ENCODE data around the gene FARS2.
"Not testable (repeated sequence)": the region's sequence is repeated elsewhere in the genome, so short reads cannot be mapped to it uniquely, and the experiment has no call there.

The FARS2 gene

GRCh38 chr6:5767471-5767870 lies 506.2 kb downstream of the FARS2 start:
- FAIRE-seq: no peak

- no peak for FAIRE-seq
These were observed 509.9 kb downstream of the FARS2 start for GRCh38 chr6:5771211-5771610.

GRCh38 chr6:5771759-5772390 lies 510.6 kb downstream of the FARS2 start:
- no peak for FAIRE-seq

- no peak for FAIRE-seq
These were observed 511.3 kb downstream of the FARS2 start for GRCh38 chr6:5772408-5773120.

- FAIRE-seq: no peak
These were observed 514.8 kb downstream of the FARS2 start for GRCh38 chr6:5776104-5776503.

- FAIRE-seq: no peak
These were observed 515.5 kb downstream of the FARS2 start for GRCh38 chr6:5776706-5777390.

- no peak for FAIRE-seq
These were observed 517.1 kb downstream of the FARS2 start for GRCh38 chr6:5778317-5778857.

- no peak for FAIRE-seq
These were observed 517.6 kb downstream of the FARS2 start for GRCh38 chr6:5778906-5779305.

- FAIRE-seq: no peak
These were observed 519.7 kb downstream of the FARS2 start for GRCh38 chr6:5781019-5781418.

GRCh38 chr6:5781966-5782556 lies 520.7 kb downstream of the FARS2 start:
- no peak for FAIRE-seq

GRCh38 chr6:5782783-5783547 lies 521.7 kb downstream of the FARS2 start:
- no peak for FAIRE-seq

GRCh38 chr6:5783584-5784089 lies 522.3 kb downstream of the FARS2 start:
- FAIRE-seq: no peak

GRCh38 chr6:5785249-5785648 lies 523.9 kb downstream of the FARS2 start:
- FAIRE-seq: no peak

GRCh38 chr6:5786321-5786968 lies 525.1 kb downstream of the FARS2 start:
- FAIRE-seq: no peak

GRCh38 chr6:5786969-5787720 lies 525.8 kb downstream of the FARS2 start:
- FAIRE-seq: no peak

- FAIRE-seq: not testable (repeated sequence)
These were observed 528.1 kb downstream of the FARS2 start for GRCh38 chr6:5789426-5789825.

- FAIRE-seq: not testable (repeated sequence)
These were observed 535.2 kb downstream of the FARS2 start for GRCh38 chr6:5796555-5796954.

GRCh38 chr6:5806406-5806805 lies 545.1 kb downstream of the FARS2 start:
- FAIRE-seq: not testable (repeated sequence)

GRCh38 chr6:5809450-5809849 lies 548.1 kb downstream of the FARS2 start:
- no peak for FAIRE-seq

- no peak for FAIRE-seq
These were observed 550.7 kb downstream of the FARS2 start for GRCh38 chr6:5811997-5812396.

GRCh38 chr6:5813625-5814027 lies 552.3 kb downstream of the FARS2 start:
- no peak for FAIRE-seq

All from colon (tissue), 2 donors.